GM21526 (cell line): ENCODE data around the gene DUOXA2.

ENCODE experiments used
- ATAC-seq: cut with Tn5 transposase; IDR thresholded peaks from one replicate; pipeline ENCODE4 v1.9.1; 2021; ENCODE audit warnings: moderate library complexity; ENCODE audit not compliant: unreplicated experiment, low FRiP score

The DUOXA2 gene

DNA sequence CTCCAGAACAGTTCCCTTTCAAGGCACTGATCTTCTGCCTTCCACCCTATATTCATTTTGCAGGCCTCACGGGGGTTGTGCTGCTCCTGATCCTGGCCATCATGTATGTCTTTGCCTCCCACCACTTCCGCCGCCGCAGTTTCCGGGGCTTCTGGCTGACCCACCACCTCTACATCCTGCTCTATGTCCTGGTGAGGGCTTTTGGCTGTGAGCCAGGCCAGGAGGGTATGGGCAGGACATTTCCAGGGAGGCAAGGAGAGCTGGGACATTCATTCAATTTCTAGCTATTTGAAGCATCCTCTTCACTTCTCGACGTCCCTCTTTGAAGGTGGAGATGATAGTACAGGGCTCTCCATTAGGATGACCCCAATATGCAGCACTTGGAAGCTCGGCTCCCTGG is 41.6 kb downstream of the DUOXA2 start:
- ATAC-seq, result no peak

DNA sequence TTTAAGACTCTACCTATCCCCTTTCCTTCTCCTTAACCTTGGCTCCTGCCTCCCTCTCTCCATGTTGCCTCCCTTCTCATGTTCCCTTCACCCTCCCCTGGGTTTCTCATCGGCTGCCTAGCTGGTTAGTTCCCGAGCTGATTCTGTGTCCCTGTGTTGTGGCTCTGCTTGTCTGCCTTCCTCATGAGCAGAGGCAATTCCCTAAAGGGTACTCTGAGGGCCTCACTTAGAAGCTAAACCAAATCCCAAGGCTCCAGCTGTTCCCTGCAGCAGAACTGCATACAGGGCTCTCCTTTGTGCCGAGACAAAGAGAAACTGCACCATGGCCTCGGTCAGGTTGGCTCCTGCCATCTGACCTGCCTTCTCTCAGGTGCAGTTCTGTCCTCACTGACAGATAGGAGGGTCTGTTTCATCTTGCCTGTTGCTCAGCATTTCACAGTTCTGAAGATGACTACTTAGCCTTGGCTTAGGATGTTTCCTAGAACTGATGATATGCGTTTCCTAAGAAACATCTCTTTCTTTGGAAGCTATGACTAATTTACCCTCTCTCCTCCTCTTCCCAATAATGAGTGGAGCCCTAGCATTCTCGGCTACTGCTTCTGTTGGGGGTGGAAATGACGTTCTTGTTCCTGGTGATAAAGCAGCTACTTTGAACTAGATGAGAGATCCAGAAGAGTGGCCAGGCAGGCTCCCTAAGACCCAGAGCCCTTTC is 42.8 kb downstream of the DUOXA2 start:
- no peak for ATAC-seq

- no peak for ATAC-seq
These were observed 43.8 kb downstream of the DUOXA2 start for GRCh38 chr15:45157974-45158373.

GRCh38 chr15:45161666-45162065 is 47.5 kb downstream of the DUOXA2 start:
- no peak for ATAC-seq

DNA sequence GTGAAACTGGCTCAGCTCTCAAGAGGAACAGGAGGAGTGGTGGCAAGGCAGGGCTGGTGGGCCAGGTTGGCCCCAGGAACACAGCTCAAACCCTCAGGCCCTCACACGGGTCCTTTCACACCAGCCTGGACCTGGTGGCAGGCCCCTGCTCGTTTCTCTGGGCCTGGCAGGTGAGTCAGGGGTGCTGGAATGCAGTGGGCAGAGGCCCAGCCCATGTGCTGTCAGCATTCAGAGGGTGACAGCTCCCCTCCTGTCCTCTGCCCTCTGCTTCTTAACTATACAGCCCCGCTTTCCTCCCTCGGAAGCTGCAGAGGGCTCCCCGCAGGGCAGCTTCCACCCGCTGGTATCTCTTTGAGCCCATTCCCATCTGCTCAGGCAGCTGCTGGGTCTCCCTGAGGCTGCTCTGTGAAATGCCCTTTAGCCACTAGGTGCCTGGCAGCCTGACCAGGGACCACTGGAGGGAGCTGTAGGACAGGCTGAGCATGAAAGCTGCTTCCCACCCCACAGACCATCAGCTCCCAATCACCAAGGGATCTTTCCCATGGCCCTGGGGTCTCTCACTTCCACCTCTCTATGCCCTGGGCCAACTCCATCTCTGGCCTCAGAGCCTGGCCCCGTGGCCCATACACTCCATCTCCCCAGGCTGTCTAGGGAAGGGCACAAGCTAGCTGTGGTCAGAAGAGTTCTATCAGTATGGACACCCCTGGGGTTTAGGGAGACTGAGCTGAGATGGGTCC is 48.8 kb downstream of the DUOXA2 start:
- ATAC-seq, result peak; percentile 44

GRCh38 chr15:45163508-45163856 is 49.4 kb downstream of the DUOXA2 start:
- no peak for ATAC-seq

- ATAC-seq, result no peak
These were observed 50.8 kb downstream of the DUOXA2 start for GRCh38 chr15:45164914-45165313.

- no peak for ATAC-seq
These were observed 51.4 kb downstream of the DUOXA2 start for GRCh38 chr15:45165536-45165935.

GRCh38 chr15:45166834-45167630 is 52.9 kb downstream of the DUOXA2 start:
- ATAC-seq, result peak; percentile 88

GRCh38 chr15:45167631-45168205 is 53.6 kb downstream of the DUOXA2 start:
- ATAC-seq, result no peak
